ENCODE measurements around the gene SYNE2. TPM values are rescaled to one million over a fixed set of nuclear protein-coding genes. Genes with fewer than 3 reads are reported as not detected.

SYNE2 gene
- total and polyA plus RNA-seq, 10 of the 15 experiments (the other 5 are each of a cell fraction or from before 2014, with no cell fraction given): 2.1 to 52.7 (median 38.1) TPM

GRCh38 chr14:64170181-64170580 lies 317.4 kb downstream of the SYNE2 start:
- FAIRE-seq: peak; percentile 44
- Histone ChIP-seq H3K9ac (ENCODE audit: control insufficient read depth, insufficient read depth, low read length) (no peak overlapping the region), H3K27ac (ENCODE audit: control insufficient read depth, insufficient read depth) (no peak overlapping the region), H3K79me2 (ENCODE audit: control insufficient read depth, insufficient read depth, low read length) (no peaks in the 10 kb centered on the region), H3K4me1 (ENCODE audit: control insufficient read depth, insufficient read depth, low read length) (0 out of 2 replicates have a peak, but pooled peaks cover 5% of the 10 kb centered on the region), H3K27me3 (replicated peaks in 1 of 2; ENCODE audit: control insufficient read depth in 2 of 2, insufficient read depth in 2 of 2, low read length in 1 of 2) (no peaks in the 10 kb centered on the region), H2AFZ (ENCODE audit: control insufficient read depth, low read depth, low read length) (no peak overlapping the region), H3K4me3 (no peak overlapping the region), H3K36me3 (ENCODE audit: control insufficient read depth in 2 of 2, insufficient read depth in 2 of 2, low read length in 1 of 2) (peaks cover 4 to 19% of the 10 kb centered on the region in 2 experiments), H3K4me2 (ENCODE audit: control insufficient read depth, insufficient read depth) (no peak overlapping the region), H3K9me3 (replicated peaks; ENCODE audit: control insufficient read depth, insufficient read depth, low read length) (no peaks in the 10 kb centered on the region), H4K20me1 (ENCODE audit: control insufficient read depth, insufficient read depth) (no peaks in the 10 kb centered on the region)
- 100% methylated on average over 8 of the region's 8 CpGs for WGBS (ENCODE audit: insufficient coverage, insufficient replicate concordance, low lambda C conversion rate, missing lambda C conversion rate)
- ChIA-PET RAD21 (ENCODE audit: unreplicated experiment) (interaction anchor here (0.8 kb wide), 1 partner anchor 129 kb away, joined by 3 read pairs; no protein-coding TSS in a partner anchor), POLR2A (no interaction called here), CTCF (interaction anchor here (1.0 to 1.9 kb wide), 3 partner anchors 14 to 125 kb away, joined by 3 to 7 read pairs (median 3); no protein-coding TSS in a partner anchor), SMC1A (ENCODE audit: uncharacterized antibody, unreplicated experiment) (interaction anchor here (1.2 to 1.8 kb wide), 3 partner anchors 27 to 134 kb away, joined by 3 to 9 read pairs (median 3); no protein-coding TSS in a partner anchor)
- ATAC-seq: peak; percentile 92
- no peak for TF ChIP-seq FOS (IDR thresholded peaks at IDR 0.05; ENCODE audit: borderline replicate concordance, extremely low read depth, insufficient read length)
- peak; percentile 87 for TF ChIP-seq SPI1 (IDR thresholded peaks at IDR 0.05; ENCODE audit: borderline replicate concordance, insufficient read depth, low read depth, low read length)
- 0 out of 2 replicates have a peak, but pooled peaks have one; percentile 21 for TF ChIP-seq TCF12 (IDR thresholded peaks at IDR 0.05; ENCODE audit: low read depth, low read length)
- DNase-seq (ENCODE audit: low read depth, low spot score): peak; percentile 13
- in situ Hi-C loops (cut with MboI) (no loop called here), intact Hi-C loops (cut with micrococcal nuclease; ENCODE audit: unreplicated experiment) (no loop called here)
- BruUV-seq (replicated peaks): no TSS peak

GRCh38 chr14:64174922-64175782 lies 322.3 kb downstream of the SYNE2 start:
- H3K27ac ChIP-seq (ENCODE audit: control insufficient read depth, insufficient read depth): no peak overlapping the region
- H4K20me1 ChIP-seq (ENCODE audit: control insufficient read depth, insufficient read depth): no peaks in the 10 kb centered on the region
- peaks cover 2 to 6% of the 10 kb centered on the region in 2 experiments; a peak in 3 of 4 replicates for H3K36me3 ChIP-seq (ENCODE audit: control insufficient read depth in 2 of 2, insufficient read depth in 2 of 2, low read length in 1 of 2)
- ChIA-PET SMC1A (ENCODE audit: uncharacterized antibody, unreplicated experiment) (interaction anchor here (0.9 to 1.8 kb wide), 4 partner anchors 37 to 128 kb away, joined by 3 to 8 read pairs (median 4); no protein-coding TSS in a partner anchor), RAD21 (ENCODE audit: unreplicated experiment) (interaction anchor here (0.8 to 1.2 kb wide), 4 partner anchors 34 to 129 kb away, joined by 3 read pairs; partner anchors contain the start of gene ESR2), POLR2A (interaction anchor here (1.5 kb wide), 1 partner anchor 21 kb away, joined by 3 read pairs; no protein-coding TSS in a partner anchor), CTCF (interaction anchor here (0.8 to 1.9 kb wide), 2 partner anchors 13 to 120 kb away, joined by 3 to 4 read pairs; no protein-coding TSS in a partner anchor)
- H3K9ac ChIP-seq (ENCODE audit: control insufficient read depth, insufficient read depth, low read length): no peak overlapping the region
- FAIRE-seq (no peak), ATAC-seq (no peak), DNase-seq (ENCODE audit: low read depth, low spot score) (no peak)
- H3K4me1 ChIP-seq (ENCODE audit: control insufficient read depth, insufficient read depth, low read length): 0 out of 2 replicates have a peak, but pooled peaks cover 3% of the 10 kb centered on the region
- no peak overlapping the region for H2AFZ ChIP-seq (ENCODE audit: control insufficient read depth, low read depth, low read length)
- 75% methylated on average over 2 of the region's 2 CpGs for WGBS (ENCODE audit: insufficient coverage, insufficient replicate concordance, low lambda C conversion rate, missing lambda C conversion rate)
- no peaks in the 10 kb centered on the region for H3K27me3 ChIP-seq (replicated peaks in 1 of 2; ENCODE audit: control insufficient read depth in 2 of 2, insufficient read depth in 2 of 2, low read length in 1 of 2)
- no TSS peak for BruUV-seq (replicated peaks)
- H3K79me2 ChIP-seq (ENCODE audit: control insufficient read depth, insufficient read depth, low read length): no peaks in the 10 kb centered on the region
- in situ Hi-C loops (cut with MboI) (no loop called here), intact Hi-C loops (cut with micrococcal nuclease; ENCODE audit: unreplicated experiment) (no loop called here)
- H3K4me2 ChIP-seq (ENCODE audit: control insufficient read depth, insufficient read depth): no peak overlapping the region
- no peaks in the 10 kb centered on the region for H3K9me3 ChIP-seq (replicated peaks; ENCODE audit: control insufficient read depth, insufficient read depth, low read length)
- no peak overlapping the region for H3K4me3 ChIP-seq
- TF ChIP-seq ATF7 (IDR thresholded peaks at IDR 0.05; ENCODE audit: low read depth) (no peak), MYC (IDR thresholded peaks at IDR 0.05; ENCODE audit: insufficient read depth, insufficient read length, insufficient replicate concordance, low read length, severe bottlenecking) (no peak), POU2F2 (IDR thresholded peaks at IDR 0.05; ENCODE audit: borderline replicate concordance, low read depth, low read length) (no peak), CHD4 (IDR thresholded peaks at IDR 0.05) (no peak), EGR1 (IDR thresholded peaks at IDR 0.05; ENCODE audit: borderline replicate concordance in 1 of 2, low read depth in 2 of 2, low read length in 2 of 2) (no peak), CREB1 (IDR thresholded peaks at IDR 0.05; ENCODE audit: low read depth) (no peak), REST (IDR thresholded peaks at IDR 0.05; ENCODE audit: low read depth, low read length) (no peak)
